Activated naive CD8-positive, alpha-beta T cell treated with anti-CD3 and anti-CD28 coated beads, Interleukin-2, amount 50 U/mL, for 24 hours (primary cell): ENCODE results near the gene CARMIL1.
"Not testable (repeated sequence)": the region's sequence is repeated elsewhere in the genome, so short reads cannot be mapped to it uniquely, and the experiment has no call there.

Experiments
- ATAC-seq: fragments of 150-1000 bp; cut with Tn5 transposase; one replicate; pipeline ENCODE4 v1.10.0; 2021
- DNase-seq: peaks from one replicate; pipeline ENCODE4 v3.0.0; 2021
- H3K27ac Mint-ChIP-seq: one replicate; pipeline ENCODE4 v1.8.0; 2021; ENCODE audit warnings: mild to moderate bottlenecking, mixed read lengths
- H3K27me3 Mint-ChIP-seq: one replicate; pipeline ENCODE4 v1.8.0; 2021; ENCODE audit warnings: mixed read lengths
- H3K36me3 Mint-ChIP-seq: one replicate; pipeline ENCODE4 v1.8.0; 2021; ENCODE audit warnings: low read depth, mixed read lengths
- H3K4me1 Mint-ChIP-seq: one replicate; pipeline ENCODE4 v1.8.0; 2021; ENCODE audit warnings: mixed read lengths
- H3K4me3 Mint-ChIP-seq: one replicate; pipeline ENCODE4 v1.8.0; 2021; ENCODE audit warnings: mild to moderate bottlenecking, moderate library complexity, mixed read lengths
- H3K9me3 Mint-ChIP-seq: one replicate; pipeline ENCODE4 v1.8.0; 2021; ENCODE audit warnings: mixed read lengths

Gene CARMIL1

GRCh38 chr6:25288518-25288917 lies 9.3 kb downstream of the CARMIL1 start:
- H3K4me1 Mint-ChIP-seq = no peaks in the 10 kb centered on the region
- H3K27me3 Mint-ChIP-seq = no peaks in the 10 kb centered on the region
- H3K36me3 Mint-ChIP-seq = no peaks in the 10 kb centered on the region
- no peak overlapping the region for H3K27ac Mint-ChIP-seq
- no peak overlapping the region for H3K4me3 Mint-ChIP-seq
- ATAC-seq = no peak
- no peak for DNase-seq
- H3K9me3 Mint-ChIP-seq = no peaks in the 10 kb centered on the region

- no peak for DNase-seq
- H3K4me1 Mint-ChIP-seq = peaks cover 3% of the 10 kb centered on the region
- ATAC-seq = no peak
- H3K27ac Mint-ChIP-seq = no peak overlapping the region
- no peaks in the 10 kb centered on the region for H3K9me3 Mint-ChIP-seq
- H3K4me3 Mint-ChIP-seq = no peak overlapping the region
- no peaks in the 10 kb centered on the region for H3K27me3 Mint-ChIP-seq
- no peaks in the 10 kb centered on the region for H3K36me3 Mint-ChIP-seq
These were observed 11.3 kb downstream of the CARMIL1 start for GRCh38 chr6:25290306-25291060.

GRCh38 chr6:25292384-25292783 lies 13.2 kb downstream of the CARMIL1 start:
- Mint-ChIP-seq H3K36me3 (no peaks in the 10 kb centered on the region), H3K27me3 (no peaks in the 10 kb centered on the region), H3K4me3 (no peak overlapping the region), H3K4me1 (peaks cover 16% of the 10 kb centered on the region), H3K9me3 (no peaks in the 10 kb centered on the region), H3K27ac (no peak overlapping the region)
- ATAC-seq (no peak), DNase-seq (no peak)

GRCh38 chr6:25295651-25296050 lies 16.5 kb downstream of the CARMIL1 start:
- H3K4me3 Mint-ChIP-seq = no peak overlapping the region
- H3K9me3 Mint-ChIP-seq = no peaks in the 10 kb centered on the region
- DNase-seq (no peak), ATAC-seq (no peak)
- no peak overlapping the region for H3K27ac Mint-ChIP-seq
- peaks cover 16% of the 10 kb centered on the region for H3K4me1 Mint-ChIP-seq
- no peaks in the 10 kb centered on the region for H3K27me3 Mint-ChIP-seq
- no peaks in the 10 kb centered on the region for H3K36me3 Mint-ChIP-seq

- Mint-ChIP-seq H3K4me3 (no peak overlapping the region), H3K27me3 (no peaks in the 10 kb centered on the region), H3K9me3 (no peaks in the 10 kb centered on the region), H3K4me1 (peaks cover 20% of the 10 kb centered on the region), H3K36me3 (no peaks in the 10 kb centered on the region), H3K27ac (no peak overlapping the region)
- DNase-seq (no peak), ATAC-seq (no peak)
These were observed 17.2 kb downstream of the CARMIL1 start for GRCh38 chr6:25296217-25296905.

GRCh38 chr6:25297039-25297441 lies 17.9 kb downstream of the CARMIL1 start:
- no peaks in the 10 kb centered on the region for H3K27me3 Mint-ChIP-seq
- H3K4me1 Mint-ChIP-seq = peaks cover 20% of the 10 kb centered on the region
- no peak overlapping the region for H3K27ac Mint-ChIP-seq
- DNase-seq = no peak
- no peak for ATAC-seq
- H3K4me3 Mint-ChIP-seq = no peak overlapping the region
- H3K36me3 Mint-ChIP-seq = no peaks in the 10 kb centered on the region
- no peaks in the 10 kb centered on the region for H3K9me3 Mint-ChIP-seq

GRCh38 chr6:25297823-25298522 lies 18.8 kb downstream of the CARMIL1 start:
- Mint-ChIP-seq H3K9me3 (no peaks in the 10 kb centered on the region), H3K36me3 (no peaks in the 10 kb centered on the region), H3K4me1 (peaks cover 23% of the 10 kb centered on the region), H3K27ac (no peak overlapping the region), H3K4me3 (no peak overlapping the region), H3K27me3 (no peaks in the 10 kb centered on the region)
- ATAC-seq (no peak), DNase-seq (no peak)

- not testable (repeated sequence) for H3K9me3 Mint-ChIP-seq, H3K27ac Mint-ChIP-seq, H3K4me3 Mint-ChIP-seq, H3K27me3 Mint-ChIP-seq, DNase-seq, H3K36me3 Mint-ChIP-seq, ATAC-seq
- peaks cover 23% of the 10 kb centered on the region for H3K4me1 Mint-ChIP-seq
These were observed 19.3 kb downstream of the CARMIL1 start for GRCh38 chr6:25298523-25298865.

GRCh38 chr6:25301362-25301761 lies 22.2 kb downstream of the CARMIL1 start:
- no peak overlapping the region for H3K27ac Mint-ChIP-seq

GRCh38 chr6:25302151-25302550 lies 23.0 kb downstream of the CARMIL1 start:
- Mint-ChIP-seq H3K4me1 (peaks cover 7% of the 10 kb centered on the region), H3K27me3 (no peaks in the 10 kb centered on the region), H3K4me3 (no peak overlapping the region), H3K9me3 (no peaks in the 10 kb centered on the region), H3K36me3 (no peaks in the 10 kb centered on the region), H3K27ac (no peak overlapping the region)
- ATAC-seq = no peak
- no peak for DNase-seq

More at GRCh38 chr6:25301362-25301761, 22.2 kb downstream of the CARMIL1 start:
- H3K27me3 Mint-ChIP-seq = no peaks in the 10 kb centered on the region
- H3K4me1 Mint-ChIP-seq = peaks cover 12% of the 10 kb centered on the region
- ATAC-seq = no peak
- no peak overlapping the region for H3K4me3 Mint-ChIP-seq
- H3K36me3 Mint-ChIP-seq = no peaks in the 10 kb centered on the region
- no peaks in the 10 kb centered on the region for H3K9me3 Mint-ChIP-seq
- no peak for DNase-seq

GRCh38 chr6:25302677-25303128 lies 23.5 kb downstream of the CARMIL1 start:
- H3K4me1 Mint-ChIP-seq = peaks cover 7% of the 10 kb centered on the region
- H3K4me3 Mint-ChIP-seq = no peak overlapping the region
- DNase-seq = no peak
- ATAC-seq = no peak
- H3K36me3 Mint-ChIP-seq = no peaks in the 10 kb centered on the region
- no peak overlapping the region for H3K27ac Mint-ChIP-seq
- H3K27me3 Mint-ChIP-seq = no peaks in the 10 kb centered on the region
- no peaks in the 10 kb centered on the region for H3K9me3 Mint-ChIP-seq

- DNase-seq (no peak), ATAC-seq (no peak)
- H3K9me3 Mint-ChIP-seq = no peaks in the 10 kb centered on the region
- H3K27me3 Mint-ChIP-seq = no peaks in the 10 kb centered on the region
- H3K4me3 Mint-ChIP-seq = no peak overlapping the region
- H3K36me3 Mint-ChIP-seq = no peaks in the 10 kb centered on the region
- H3K4me1 Mint-ChIP-seq = peaks cover 7% of the 10 kb centered on the region
- H3K27ac Mint-ChIP-seq = no peak overlapping the region
These were observed 24.1 kb downstream of the CARMIL1 start for GRCh38 chr6:25303254-25303653.

- no peaks in the 10 kb centered on the region for H3K27me3 Mint-ChIP-seq
- H3K9me3 Mint-ChIP-seq = no peaks in the 10 kb centered on the region
- no peak overlapping the region for H3K27ac Mint-ChIP-seq
- peaks cover 4% of the 10 kb centered on the region for H3K4me1 Mint-ChIP-seq
- no peaks in the 10 kb centered on the region for H3K36me3 Mint-ChIP-seq
- ATAC-seq (no peak), DNase-seq (no peak)
- no peak overlapping the region for H3K4me3 Mint-ChIP-seq
These were observed 27.2 kb downstream of the CARMIL1 start for GRCh38 chr6:25306379-25306778.

GRCh38 chr6:25307805-25308494 lies 28.8 kb downstream of the CARMIL1 start:
- DNase-seq = no peak

More at GRCh38 chr6:25307805-25308494, 28.8 kb downstream of the CARMIL1 start:
- Mint-ChIP-seq H3K27ac (no peak overlapping the region), H3K9me3 (no peaks in the 10 kb centered on the region), H3K4me3 (no peak overlapping the region), H3K36me3 (no peaks in the 10 kb centered on the region), H3K27me3 (no peaks in the 10 kb centered on the region), H3K4me1 (peaks cover 14% of the 10 kb centered on the region)
- no peak for ATAC-seq
